ENCODE measurements around the gene TRIM39. TPM values are rescaled to one million over a fixed set of nuclear protein-coding genes. Genes with fewer than 3 reads are reported as not detected.

TRIM39 gene
- total RNA-seq, 4 donors from 2014 or later, result 8.6 to 15.2 (median 12.6) TPM

- 100% methylated on average over 2 of the region's 2 CpGs for WGBS, 2 donors
- intact Hi-C loops (cut with DNase I; ENCODE audit: low total_unique reads), result no loop called here
- no peak for DNase-seq (ENCODE audit: low spot score in 2 of 2)
- TF ChIP-seq CTCF (IDR thresholded peaks at IDR 0.05) (no peak), POLR2A (IDR thresholded peaks at IDR 0.05) (no peak)
- no peak overlapping the region for H3K4me3 ChIP-seq (ENCODE audit: low read depth, poor library complexity, severe bottlenecking)
These were observed 22.7 kb upstream of the TRIM39 start for GRCh38 chr6:30304002-30304401.

GRCh38 chr6:30311101-30311500 lies 15.6 kb upstream of the TRIM39 start:
- intact Hi-C loops (cut with DNase I; ENCODE audit: low total_unique reads), result no loop called here
- no peak for TF ChIP-seq POLR2A (IDR thresholded peaks at IDR 0.05)
- no peak for TF ChIP-seq CTCF (IDR thresholded peaks at IDR 0.05)
- H3K4me3 ChIP-seq (ENCODE audit: low read depth, poor library complexity, severe bottlenecking), result no peak overlapping the region
- no peak for DNase-seq (ENCODE audit: low spot score in 2 of 2)
- WGBS, 2 donors, result 77 to 86% methylated on average over 3 of the region's 3 CpGs

GRCh38 chr6:30311671-30312070 lies 15.1 kb upstream of the TRIM39 start:
- DNase-seq (ENCODE audit: low spot score in 2 of 2), result no peak
- 85% methylated on average over 1 of the region's 1 CpG for WGBS, 2 donors
- no peak for TF ChIP-seq CTCF (IDR thresholded peaks at IDR 0.05)
- TF ChIP-seq POLR2A (IDR thresholded peaks at IDR 0.05), result no peak
- H3K4me3 ChIP-seq (ENCODE audit: low read depth, poor library complexity, severe bottlenecking), result no peak overlapping the region
- intact Hi-C loops (cut with DNase I; ENCODE audit: low total_unique reads), result no loop called here

- H3K4me3 ChIP-seq (ENCODE audit: low read depth, poor library complexity, severe bottlenecking), result no peak overlapping the region
- WGBS, 2 donors, result 97% methylated on average over 2 of the region's 2 CpGs
- intact Hi-C loops (cut with DNase I; ENCODE audit: low total_unique reads), result no loop called here
- no peak for DNase-seq (ENCODE audit: low spot score in 2 of 2)
- TF ChIP-seq CTCF (IDR thresholded peaks at IDR 0.05), result no peak
- no peak for TF ChIP-seq POLR2A (IDR thresholded peaks at IDR 0.05)
These were observed 14.5 kb upstream of the TRIM39 start for GRCh38 chr6:30312266-30312665.

- WGBS, 2 donors, result 96 to 100% methylated on average over 1 of the region's 1 CpG
- intact Hi-C loops (cut with DNase I; ENCODE audit: low total_unique reads), result no loop called here
- DNase-seq (ENCODE audit: low spot score in 2 of 2), result no peak
- TF ChIP-seq CTCF (IDR thresholded peaks at IDR 0.05), result no peak
- no peak for TF ChIP-seq POLR2A (IDR thresholded peaks at IDR 0.05)
- H3K4me3 ChIP-seq (ENCODE audit: low read depth, poor library complexity, severe bottlenecking), result no peak overlapping the region
These were observed 13.9 kb upstream of the TRIM39 start for GRCh38 chr6:30312676-30313321.

GRCh38 chr6:30315156-30315555 lies 11.6 kb upstream of the TRIM39 start:
- intact Hi-C loops (cut with DNase I; ENCODE audit: low total_unique reads), result no loop called here

More at GRCh38 chr6:30315156-30315555, 11.6 kb upstream of the TRIM39 start:
- H3K4me3 ChIP-seq (ENCODE audit: low read depth, poor library complexity, severe bottlenecking), result no peak overlapping the region
- DNase-seq (ENCODE audit: low spot score in 2 of 2), result no peak
- 98% methylated on average over 3 of the region's 3 CpGs for WGBS, 2 donors
- TF ChIP-seq CTCF (IDR thresholded peaks at IDR 0.05), result no peak
- no peak for TF ChIP-seq POLR2A (IDR thresholded peaks at IDR 0.05)

All from lower leg skin (tissue), 4 donors.